ENCODE results near the gene INTS14. TPM values are rescaled to one million over a fixed set of nuclear protein-coding genes. Genes with fewer than 3 reads are reported as not detected.

The INTS14 gene
- total RNA-seq, 1 experiment from 2014 or later, result 44.7 TPM

- H4K5ac ChIP-seq (ENCODE audit: insufficient read length, low read depth, low read length), result no peak overlapping the region
- Mint-ChIP-seq H3K4me1 (peaks cover 6% of the 10 kb centered on the region in 2 experiments), H3K4me3 (no peak overlapping the region), H3K27ac (no peak overlapping the region), H3K36me3 (ENCODE audit: insufficient read depth in 1 of 3, low read depth in 3 of 3) (no peaks in the 10 kb centered on the region), H3K27me3 (ENCODE audit: low read depth) (no peaks in the 10 kb centered on the region), H3K9me3 (no peaks in the 10 kb centered on the region)
- H3K4me1 ChIP-seq (ENCODE audit: insufficient read depth, low read length), result no peaks in the 10 kb centered on the region
- H3K4ac ChIP-seq (ENCODE audit: low read depth, low read length), result no peak overlapping the region
- H3K56ac ChIP-seq (ENCODE audit: insufficient read length, low read depth, low read length), result no peak overlapping the region
- no peak for DNase-seq
- no peaks in the 10 kb centered on the region for H3K79me1 ChIP-seq (ENCODE audit: insufficient read depth, low read depth, low read length, poor library complexity, severe bottlenecking)
- no peak overlapping the region for H4K91ac ChIP-seq (ENCODE audit: insufficient read length, low read depth, low read length)
- no peaks in the 10 kb centered on the region for H3K27me3 ChIP-seq (ENCODE audit: insufficient read depth, low read length)
- no peak overlapping the region for H2BK120ac ChIP-seq (ENCODE audit: low read depth, low read length, poor library complexity, severe bottlenecking)
- H3K14ac ChIP-seq (ENCODE audit: insufficient read depth, low read length), result no peak overlapping the region
- no peaks in the 10 kb centered on the region for H3K9me3 ChIP-seq (ENCODE audit: control insufficient read depth, low read depth, low read length)
- no peak overlapping the region for H3K9ac ChIP-seq (ENCODE audit: extremely low read depth, insufficient read length, low read length)
- no peak overlapping the region for H2BK20ac ChIP-seq (ENCODE audit: low read depth, low read length, poor library complexity, severe bottlenecking)
- H3K27ac ChIP-seq (ENCODE audit: insufficient read length, low read depth, low read length), result no peak overlapping the region
- TF ChIP-seq CTCF (conservative IDR thresholded peaks at IDR 0.05), result no peak
- H2AFZ ChIP-seq (ENCODE audit: low read length), result no peak overlapping the region
- H2BK5ac ChIP-seq (ENCODE audit: insufficient read length, low read length), result no peak overlapping the region
- H3K23me2 ChIP-seq (ENCODE audit: insufficient read length, low read depth, low read length, poor library complexity, severe bottlenecking), result no peaks in the 10 kb centered on the region
- H4K8ac ChIP-seq (replicated peaks; ENCODE audit: insufficient read length, low read depth, low read length), result no peak overlapping the region
- H2BK12ac ChIP-seq (ENCODE audit: insufficient read length, low read depth, low read length), result no peak overlapping the region
- H2AK5ac ChIP-seq (ENCODE audit: insufficient read length, low read length), result no peak overlapping the region
- H3K18ac ChIP-seq (ENCODE audit: insufficient read length, low read depth, low read length), result no peak overlapping the region
- H2BK15ac ChIP-seq (ENCODE audit: low read depth, low read length), result no peak overlapping the region
- H3T11ph ChIP-seq (ENCODE audit: low read length), result no peak overlapping the region
- H4K20me1 ChIP-seq (ENCODE audit: control insufficient read depth, insufficient read depth, insufficient read length), result no peaks in the 10 kb centered on the region
- no peak overlapping the region for H3K4me2 ChIP-seq (ENCODE audit: insufficient read depth, insufficient read length, low read length)
- H3K79me2 ChIP-seq (ENCODE audit: insufficient read depth, low read length), result no peaks in the 10 kb centered on the region
- no peak overlapping the region for H3K23ac ChIP-seq (ENCODE audit: insufficient read length, low read depth, low read length)
Measured at GRCh38 chr15:65653341-65653740, 42.4 kb upstream of the INTS14 start.
